GM10266 (cell line): Measurements from ENCODE around the gene MRPL38.

Source experiments
- DNase-seq: peaks from one replicate; pipeline ENCODE4 v3.0.0; 2012; ENCODE audit errors: extremely low spot score
- CTCF ChIP-seq: IDR thresholded peaks from 2 replicates; pipeline ENCODE4 v1.5.1; 2012; ENCODE audit warnings: mild to moderate bottlenecking, low read depth; ENCODE audit not compliant: control insufficient read depth, insufficient read depth; ENCODE audit errors: missing control alignments

Gene MRPL38

DNA sequence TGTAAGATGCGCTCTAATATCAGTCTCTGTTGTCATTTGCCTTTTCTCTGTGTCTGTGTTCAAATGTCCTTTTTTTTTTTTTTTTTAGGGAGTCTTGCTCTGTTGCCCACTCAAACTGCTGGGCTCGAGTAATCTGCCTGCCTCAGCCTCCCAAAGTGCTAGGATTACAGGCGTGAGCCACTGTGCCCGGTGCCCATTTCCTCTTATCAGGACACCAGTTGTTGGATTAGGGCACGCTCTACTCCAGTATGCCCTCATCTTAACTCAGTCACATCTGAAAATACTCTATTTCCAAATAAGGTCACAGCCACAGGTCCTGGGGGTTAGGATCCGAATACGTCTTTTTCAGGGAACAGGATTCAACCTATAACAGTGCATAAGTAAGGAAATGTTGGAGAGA lies 24.4 kb downstream of the MRPL38 start:
- TF ChIP-seq CTCF, result no peak
- DNase-seq, result no peak

- TF ChIP-seq CTCF, result no peak
These were observed 26.3 kb downstream of the MRPL38 start, which contains the start of gene TRIM47 for GRCh38 chr17:75878174-75878998. Gene TRIM47 (minus strand): TSS chr17:75878581. CDS start chr17:75878548, 33 bp downstream.

DNA sequence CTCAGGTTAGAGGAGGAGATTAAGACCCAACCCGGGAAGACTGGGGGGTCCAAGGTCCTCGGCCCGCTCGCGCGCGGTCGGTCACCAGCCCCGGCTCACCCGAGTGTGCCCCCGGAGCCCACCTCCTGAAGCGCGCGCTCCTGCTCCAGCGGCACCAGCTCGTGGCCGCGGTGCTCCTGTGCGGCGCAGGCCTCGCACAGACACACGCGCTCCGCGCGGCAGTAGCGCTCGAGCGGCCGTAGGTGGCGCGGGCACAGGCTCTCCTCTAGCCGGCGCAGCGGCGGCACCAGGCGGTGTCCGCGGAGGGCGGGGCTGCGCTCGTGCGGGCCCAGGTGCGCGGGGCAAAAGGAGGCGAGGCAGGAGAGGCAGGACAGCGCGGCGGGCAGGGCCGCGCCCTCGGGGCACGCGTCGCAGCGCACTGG lies 26.9 kb downstream of the MRPL38 start:
- TF ChIP-seq CTCF, result peak; percentile 44
- peak; percentile 76 for DNase-seq

More at GRCh38 chr17:75878174-75878998, 26.3 kb downstream of the MRPL38 start, which contains the start of gene TRIM47:
- DNase-seq, result no peak

GRCh38 chr17:75876938-75877751 lies 27.5 kb downstream of the MRPL38 start:
- TF ChIP-seq CTCF, result peak; percentile 9
- DNase-seq, result no peak

DNA sequence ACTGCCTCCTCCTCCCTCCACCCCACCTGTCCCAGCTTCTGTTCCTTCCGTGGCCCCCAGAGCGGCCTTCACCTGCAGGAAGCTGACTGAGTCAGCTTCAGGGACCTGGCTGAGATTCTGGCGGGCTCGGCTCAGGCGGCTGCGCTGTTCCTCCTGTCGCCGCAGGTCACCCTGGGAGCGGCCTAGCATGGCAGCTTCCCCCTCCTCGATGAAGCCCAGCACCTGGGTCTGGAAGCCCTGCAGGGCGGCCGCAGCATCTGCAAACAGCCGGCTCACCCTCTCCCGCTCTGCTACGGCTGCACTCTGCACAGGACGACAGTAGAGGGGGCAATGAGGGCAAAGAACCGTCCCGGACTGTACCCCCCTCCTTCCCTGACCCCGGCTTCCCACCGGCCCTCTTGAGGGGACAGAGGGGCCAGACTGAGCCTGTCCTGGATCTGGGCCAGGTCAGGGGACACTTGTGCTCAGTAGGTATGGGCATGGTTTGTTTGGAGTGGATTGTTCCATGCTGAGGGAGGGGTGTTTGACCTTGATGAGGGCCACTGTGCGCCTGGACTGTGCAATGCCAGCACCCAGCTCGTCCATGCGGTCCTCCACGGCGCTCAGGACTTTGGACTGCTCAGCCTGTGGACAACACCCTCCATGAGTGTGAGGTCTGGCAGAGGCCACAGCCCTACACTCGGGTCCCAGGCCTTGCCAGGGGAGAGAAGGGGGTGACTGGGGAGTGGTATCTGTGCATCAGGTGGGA lies 28.3 kb downstream of the MRPL38 start:
- DNase-seq, result peak; percentile 64
- peak; percentile 25 for TF ChIP-seq CTCF

GRCh38 chr17:75875940-75876189 lies 28.8 kb downstream of the MRPL38 start:
- no peak for TF ChIP-seq CTCF
- DNase-seq, result no peak
